ENCODE measurements around the gene PCDH15.
"Not testable (repeated sequence)": the region's sequence is repeated elsewhere in the genome, so short reads cannot be mapped to it uniquely, and the experiment has no call there.

Gene PCDH15

DNA sequence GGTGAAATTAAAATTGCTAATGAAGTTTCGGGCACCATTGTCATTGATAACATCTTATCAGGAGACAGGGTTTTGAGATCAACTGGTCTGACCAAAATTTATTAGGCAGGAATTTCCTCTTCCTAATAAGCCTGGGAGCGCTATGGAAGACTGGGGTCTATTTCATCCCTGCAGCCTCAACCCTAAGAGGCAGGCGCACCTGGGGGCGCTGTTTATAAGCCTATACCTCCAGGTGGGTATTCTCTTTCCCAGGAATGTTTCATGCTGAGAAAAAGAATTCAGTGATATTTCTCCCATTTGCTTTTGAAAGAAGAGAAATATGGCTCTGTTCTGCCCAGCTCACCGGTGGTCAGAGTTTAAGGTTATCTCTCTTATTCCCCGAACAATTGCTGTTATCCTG lies 406.4 kb downstream of the PCDH15 start:
- DNase-seq (ENCODE audit: low read depth, low spot score) = not testable (repeated sequence)

DNA sequence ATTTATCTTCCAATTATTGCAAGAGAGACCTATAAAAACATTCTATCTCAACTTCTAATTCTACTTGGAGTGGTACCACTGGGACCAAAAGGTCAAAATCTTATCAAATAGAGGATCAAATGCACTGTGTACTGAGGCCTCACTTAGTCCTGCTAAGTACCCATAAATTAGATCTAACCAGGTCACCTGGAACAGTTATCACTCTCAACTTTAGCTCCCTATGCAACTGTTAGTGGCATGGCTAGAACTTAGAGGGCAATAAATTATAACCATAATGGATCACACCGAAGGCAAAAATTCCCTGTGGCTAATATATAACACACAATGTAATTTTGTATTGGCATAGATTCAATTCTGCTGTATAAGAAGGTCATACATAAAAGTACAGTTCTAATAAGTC lies 428.9 kb downstream of the PCDH15 start:
- DNase-seq (ENCODE audit: low read depth, low spot score) = no peak

DNA sequence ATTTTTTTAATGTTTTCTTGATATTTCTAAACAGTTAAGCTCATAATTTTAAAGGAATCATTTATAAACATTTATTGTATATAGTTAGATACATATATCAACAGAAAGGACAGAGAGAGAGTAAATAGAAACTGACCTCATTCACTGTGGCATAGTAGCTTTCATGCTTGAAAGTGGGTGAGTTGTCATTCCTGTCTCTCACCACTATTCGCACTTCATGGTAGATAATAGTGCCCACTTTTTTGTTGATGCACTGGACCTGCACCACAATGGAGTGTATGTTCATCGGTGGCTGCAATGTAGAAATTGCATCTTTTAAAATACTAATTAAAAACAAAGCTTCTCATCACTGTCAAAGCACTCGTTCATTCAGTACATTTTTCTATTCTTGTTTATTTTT lies 432.0 kb downstream of the PCDH15 start:
- DNase-seq (ENCODE audit: low read depth, low spot score) = no peak

DNA sequence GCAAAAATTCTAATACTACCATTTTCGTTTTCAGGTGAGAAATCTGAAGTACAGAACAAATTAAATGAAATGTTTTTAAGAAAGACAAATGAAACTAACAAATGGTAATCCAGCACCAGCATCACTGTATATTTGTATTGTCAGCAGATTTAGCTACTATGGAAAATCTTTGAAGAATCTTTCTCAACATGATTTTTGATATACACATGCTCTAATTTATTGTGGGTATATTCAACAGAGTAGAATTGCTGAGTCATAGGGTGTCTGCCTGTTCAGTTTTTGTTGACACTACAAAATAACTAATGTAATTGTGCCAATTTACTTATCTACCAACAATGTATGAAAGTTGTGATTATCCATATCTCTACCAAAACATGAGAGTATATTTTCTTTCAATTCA lies 437.6 kb downstream of the PCDH15 start:
- no peak for DNase-seq (ENCODE audit: low read depth, low spot score)

DNA sequence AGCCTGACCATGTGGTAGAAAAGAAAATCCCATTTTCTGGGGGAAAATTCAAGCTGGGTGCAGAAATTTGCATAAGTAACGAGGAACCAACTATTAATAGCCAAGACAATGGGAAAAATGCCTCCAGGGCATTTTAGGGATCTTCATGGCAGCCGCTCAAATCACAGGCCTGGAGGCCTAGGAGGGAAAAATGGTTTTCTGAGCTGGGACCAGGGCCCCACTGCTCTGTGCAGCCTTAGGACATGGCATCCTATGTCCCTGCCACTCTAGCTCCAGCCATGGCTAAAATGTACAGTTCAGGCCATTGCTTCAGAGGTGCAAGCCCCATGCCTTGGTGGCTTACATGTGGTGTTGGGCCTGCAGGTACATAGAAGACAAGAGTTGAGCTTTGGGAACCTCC lies 459.0 kb downstream of the PCDH15 start:
- no peak for DNase-seq (ENCODE audit: low read depth, low spot score)

DNA sequence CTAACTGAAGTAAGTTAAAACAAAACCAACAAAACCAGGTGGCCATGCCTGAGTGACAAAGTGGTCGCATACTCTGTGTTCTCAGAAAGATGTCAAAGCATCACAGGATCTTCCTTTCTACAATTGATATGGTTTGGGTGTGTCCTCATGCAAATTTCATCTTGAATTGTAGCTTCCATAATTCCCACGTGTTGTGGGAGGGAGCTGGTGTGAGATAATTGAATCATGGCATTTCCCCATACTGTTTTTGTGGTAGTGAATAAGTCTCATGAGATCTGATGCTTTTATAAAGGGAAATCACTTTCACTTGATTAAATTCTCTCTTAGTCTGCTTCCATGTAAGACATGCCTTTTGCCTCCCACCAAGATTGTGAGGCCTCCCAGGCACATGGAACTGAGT lies 465.7 kb downstream of the PCDH15 start:
- no peak for DNase-seq (ENCODE audit: low read depth, low spot score)

DNA sequence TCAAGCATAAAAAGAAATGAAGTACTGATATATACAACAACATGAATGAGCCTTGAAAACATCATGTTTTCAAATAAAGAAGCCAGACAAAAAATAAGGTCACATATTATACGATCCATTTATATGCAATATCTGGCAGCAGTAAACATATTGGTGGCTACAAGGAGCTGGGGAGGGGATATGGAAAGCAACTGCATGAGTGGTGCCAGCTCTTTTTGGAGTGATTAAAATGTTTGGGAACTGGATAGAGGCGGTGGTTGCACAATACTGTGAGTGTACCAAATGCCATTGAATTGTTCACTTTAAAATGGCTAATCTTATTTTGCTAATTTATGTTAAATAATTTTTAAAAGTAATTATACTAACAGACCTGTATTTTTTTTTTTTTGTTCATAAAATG lies 481.7 kb downstream of the PCDH15 start:
- DNase-seq (ENCODE audit: low read depth, low spot score) = no peak

DNA sequence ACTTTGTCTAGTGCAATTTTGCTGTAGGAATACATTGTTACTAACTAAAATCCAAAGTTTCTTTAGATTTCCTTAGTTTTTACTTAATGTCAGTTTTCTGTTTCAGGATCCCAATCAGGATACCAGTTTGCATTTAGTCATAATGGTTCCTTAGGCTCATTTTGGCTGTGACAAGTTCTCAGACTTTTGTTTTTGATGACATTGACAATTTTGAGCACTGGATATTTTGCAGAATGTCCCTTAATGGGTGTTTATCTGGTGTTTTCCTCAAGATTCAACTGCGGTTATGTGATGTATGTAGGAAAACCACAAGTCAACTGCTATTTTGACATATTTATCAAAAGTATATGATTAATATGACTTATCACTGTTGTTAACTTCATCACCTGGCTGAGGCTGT lies 482.6 kb downstream of the PCDH15 start:
- DNase-seq (ENCODE audit: low read depth, low spot score) = no peak

DNA sequence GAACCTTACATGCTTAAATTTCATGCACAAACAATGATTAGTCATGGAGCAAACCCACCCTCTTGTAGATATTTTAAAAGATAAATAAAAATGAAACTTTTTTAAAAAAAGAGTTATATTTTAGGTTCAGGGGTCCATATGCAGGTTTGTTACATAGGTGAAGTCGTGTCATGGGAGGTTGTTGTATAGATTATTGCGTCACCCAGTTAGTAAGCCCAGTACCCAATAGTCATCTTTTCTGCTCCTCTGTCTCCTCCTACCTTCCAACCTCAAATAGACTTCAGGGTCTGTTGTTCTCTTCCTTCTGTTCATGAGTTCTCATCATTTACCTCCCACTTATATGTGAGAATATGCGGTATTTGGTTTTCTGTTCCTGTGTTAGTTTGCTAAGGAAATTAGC lies 486.6 kb downstream of the PCDH15 start:
- no peak for DNase-seq (ENCODE audit: low read depth, low spot score)

DNA sequence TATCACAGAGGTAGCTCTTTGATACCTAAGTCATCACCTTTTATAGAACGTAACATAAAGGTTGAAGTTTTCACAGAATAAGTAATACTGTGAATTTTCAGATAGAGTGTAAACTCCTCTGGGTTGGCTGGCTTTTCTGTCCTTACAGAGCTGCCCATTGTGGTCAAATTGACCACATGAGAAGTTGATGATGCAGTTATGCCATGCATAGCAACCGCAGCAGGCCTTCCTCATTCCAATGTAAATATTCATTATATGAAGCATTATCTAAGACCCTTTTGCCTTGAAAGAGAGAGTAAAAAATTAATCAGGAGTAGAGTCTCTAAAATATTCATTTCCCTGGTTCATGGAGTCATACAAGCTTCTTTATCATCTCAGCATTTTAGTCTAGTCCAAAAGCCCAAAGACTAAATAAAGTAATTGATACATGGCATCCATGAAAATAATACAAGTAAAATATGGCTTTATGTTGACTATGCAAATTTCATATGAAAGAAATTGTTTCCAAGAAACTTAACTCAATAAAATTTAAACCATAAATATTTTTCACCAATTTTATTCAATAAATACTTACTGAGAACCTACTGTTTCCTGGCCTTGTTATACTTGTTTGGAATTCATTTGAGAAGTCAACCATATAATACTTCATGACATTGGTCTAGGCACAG lies 516.4 kb downstream of the PCDH15 start:
- no peak for DNase-seq (ENCODE audit: low read depth, low spot score)

DNA sequence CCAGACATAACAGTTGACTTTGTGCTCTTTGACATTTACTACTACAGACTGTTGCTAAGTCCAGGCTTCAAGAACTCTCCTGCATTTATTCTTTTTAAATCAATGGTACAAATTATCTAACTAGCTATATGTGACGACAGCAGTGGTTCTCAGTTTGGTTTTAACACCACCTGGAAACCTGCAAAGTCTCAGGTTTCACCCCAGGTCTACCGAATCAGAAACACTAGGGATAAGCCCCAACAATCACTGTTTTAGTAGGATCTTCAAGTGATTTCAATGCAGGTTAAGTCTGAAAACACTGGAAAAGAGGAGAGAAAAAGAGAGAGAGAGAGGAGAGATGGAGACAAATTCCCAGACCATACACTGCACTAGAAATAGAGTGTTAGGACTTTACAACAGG lies 519.0 kb downstream of the PCDH15 start:
- no peak for DNase-seq (ENCODE audit: low read depth, low spot score)

DNA sequence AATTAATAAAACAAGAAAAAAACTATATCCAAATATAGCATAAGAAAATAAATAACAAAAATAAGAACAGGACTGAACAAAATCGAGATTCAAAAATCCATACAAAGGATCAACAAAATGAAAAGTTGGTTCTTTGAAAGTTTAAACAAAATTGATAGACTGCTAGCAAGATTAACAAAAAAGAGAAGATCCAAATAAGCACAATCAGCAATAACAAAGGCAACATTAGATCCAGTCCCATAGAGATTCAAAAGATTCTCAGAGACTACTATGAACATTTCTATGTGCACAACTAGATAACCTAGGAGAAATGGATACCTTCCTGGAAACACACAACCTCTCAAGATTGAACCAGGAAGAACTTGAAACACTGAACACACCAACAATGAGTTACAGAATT lies 534.6 kb downstream of the PCDH15 start:
- no peak for DNase-seq (ENCODE audit: low read depth, low spot score)

DNA sequence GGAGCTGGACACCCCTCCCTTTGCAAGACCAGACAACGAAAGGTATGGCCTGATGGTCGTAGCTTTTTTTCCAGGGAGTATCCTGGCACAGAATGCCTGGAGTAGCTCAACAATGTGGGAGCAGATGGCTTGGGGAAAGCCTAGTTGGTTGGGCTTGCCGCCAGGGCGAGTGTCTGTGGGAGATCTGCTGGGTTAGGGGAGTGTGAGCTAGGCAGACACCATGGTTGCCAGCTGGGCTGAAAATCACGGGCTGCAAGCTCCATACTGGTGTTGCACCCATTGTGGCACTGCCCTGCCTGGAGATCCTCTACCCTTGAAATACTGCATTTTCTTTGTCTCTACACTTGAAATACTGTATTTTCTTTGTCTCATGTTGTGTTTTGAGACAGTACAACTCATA lies 538.3 kb downstream of the PCDH15 start:
- DNase-seq (ENCODE audit: low read depth, low spot score) = no peak

DNA sequence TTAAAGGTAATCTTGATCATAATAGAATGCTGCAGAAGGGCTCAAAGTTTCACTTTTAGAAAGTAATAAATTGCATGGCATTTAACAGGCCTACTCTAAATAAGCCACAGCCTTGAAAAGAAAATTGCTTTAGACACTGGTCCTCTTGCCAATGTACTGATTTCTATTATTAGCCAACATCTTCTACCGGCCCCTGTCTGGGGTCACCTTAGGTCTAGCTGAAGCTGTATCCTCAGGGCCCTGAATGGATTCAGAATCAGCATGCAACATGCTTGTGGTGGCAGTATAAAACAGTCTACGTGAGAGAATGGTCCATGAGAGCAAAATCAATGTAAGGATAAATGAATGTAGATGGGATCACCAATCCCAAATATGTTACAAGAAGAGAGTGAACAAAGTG lies 541.9 kb downstream of the PCDH15 start:
- no peak for DNase-seq (ENCODE audit: low read depth, low spot score)

DNA sequence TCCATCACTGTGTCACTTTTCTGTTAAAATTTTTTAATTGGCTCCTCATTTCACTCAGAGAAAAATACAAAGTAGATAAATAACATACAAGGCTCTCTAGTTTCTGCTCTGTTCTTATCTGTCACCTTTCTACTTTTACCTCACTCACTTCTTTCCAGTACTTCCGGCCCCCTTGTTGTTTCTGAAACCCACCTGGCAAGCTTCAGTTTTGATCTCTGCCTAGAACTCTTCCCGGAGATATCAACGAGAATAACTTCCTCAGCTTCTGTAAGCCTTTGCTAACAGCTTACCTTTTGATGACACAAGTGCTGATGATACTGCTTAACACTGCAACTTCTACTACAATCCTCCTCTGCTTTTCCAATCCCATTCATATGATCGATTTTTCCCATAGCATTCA lies 566.2 kb downstream of the PCDH15 start:
- no peak for DNase-seq (ENCODE audit: low read depth, low spot score)

DNA sequence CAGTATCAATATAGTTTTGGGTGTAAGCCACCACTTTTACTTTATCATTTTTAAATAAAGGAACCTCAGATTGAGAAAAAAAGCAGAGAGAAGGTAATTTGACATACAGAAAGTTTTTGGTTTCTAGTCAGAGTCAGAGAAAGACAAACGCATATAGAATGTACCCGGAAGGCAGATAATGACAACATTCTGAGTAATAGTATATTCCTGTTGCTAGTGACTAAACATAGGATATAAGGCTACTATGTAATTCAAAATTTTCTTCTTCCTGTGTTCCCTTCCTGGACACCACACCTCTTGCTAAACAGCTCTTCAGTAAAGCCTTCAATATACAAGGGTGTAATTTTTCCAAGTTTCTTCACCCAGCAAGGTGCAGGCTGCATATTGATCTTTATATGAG lies 597.6 kb downstream of the PCDH15 start:
- DNase-seq (ENCODE audit: low read depth, low spot score) = no peak

DNA sequence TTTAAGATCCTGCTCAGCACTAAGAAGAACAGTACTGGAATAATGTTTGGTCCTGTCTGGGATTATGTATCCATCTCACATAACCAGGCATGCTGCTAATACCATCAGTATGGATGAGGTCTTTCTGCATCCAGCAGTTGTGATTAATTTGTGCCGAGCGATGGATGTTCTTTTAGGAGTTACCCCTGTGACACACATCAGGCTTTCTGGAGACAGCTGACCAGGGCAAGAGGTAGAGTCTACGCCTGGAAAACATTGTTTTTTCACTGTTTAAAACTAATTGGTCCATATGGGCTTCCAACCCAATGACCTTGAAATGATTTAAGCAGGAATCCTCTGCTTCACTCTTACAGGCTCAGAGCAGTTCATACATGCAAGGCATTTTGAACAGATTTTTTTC lies 603.0 kb downstream of the PCDH15 start:
- DNase-seq (ENCODE audit: low read depth, low spot score) = no peak

DNA sequence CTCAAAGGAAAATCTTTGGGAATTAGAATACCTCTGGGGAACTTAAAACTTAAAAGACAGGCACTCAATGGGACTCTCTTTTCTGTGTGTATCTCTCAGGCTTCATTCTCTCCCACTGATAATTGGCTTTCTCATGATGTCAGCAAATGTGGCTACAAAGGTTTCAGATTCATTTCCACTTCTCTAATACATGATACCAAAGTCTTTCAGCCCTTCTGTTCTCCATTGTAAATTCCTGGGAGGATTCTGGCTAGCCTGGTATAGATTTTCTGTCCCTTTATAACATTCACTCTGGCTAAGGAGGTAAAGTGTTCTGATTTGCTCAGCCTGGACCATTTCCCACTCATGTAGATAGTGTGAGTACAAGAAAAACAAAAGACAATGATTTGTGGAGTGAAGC lies 606.2 kb downstream of the PCDH15 start:
- DNase-seq (ENCODE audit: low read depth, low spot score) = no peak

DNA sequence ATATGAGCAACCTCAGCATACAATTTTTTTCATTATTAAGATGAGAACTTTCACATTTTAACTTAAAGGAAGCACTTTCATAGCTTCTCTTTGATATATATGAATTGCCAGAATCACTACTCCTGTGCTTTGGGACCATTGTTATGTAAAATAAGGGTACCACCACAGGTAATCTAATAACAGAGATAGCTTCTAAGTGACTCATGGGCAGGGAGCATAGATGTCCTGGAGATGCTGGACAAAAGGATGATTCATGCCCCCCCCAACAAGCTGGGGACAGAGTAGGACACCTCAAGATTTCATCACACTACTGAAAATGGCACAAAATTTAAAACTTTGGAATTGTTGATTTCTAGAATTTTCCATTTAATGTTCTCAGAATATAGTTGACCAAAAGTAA lies 641.1 kb downstream of the PCDH15 start:
- DNase-seq (ENCODE audit: low read depth, low spot score) = no peak

DNA sequence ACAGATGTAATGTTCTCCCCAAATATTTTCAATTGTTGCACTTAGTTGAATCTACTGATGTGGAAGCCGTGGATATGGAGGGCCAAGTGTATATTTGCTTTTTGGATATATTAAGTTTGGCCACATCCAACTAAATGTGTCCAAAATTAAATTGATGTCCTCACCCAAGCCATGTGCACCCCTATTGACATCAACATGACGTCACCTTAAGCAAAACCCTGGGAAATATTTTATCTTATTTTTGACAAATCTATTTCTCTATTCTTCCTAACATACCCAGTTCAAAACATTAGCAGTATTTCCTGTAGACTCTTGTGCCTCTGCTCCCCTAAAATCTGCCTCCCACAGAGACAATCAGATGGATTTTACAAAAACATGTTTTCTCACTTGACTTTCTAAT lies 652.5 kb downstream of the PCDH15 start:
- no peak for DNase-seq (ENCODE audit: low read depth, low spot score)

DNA sequence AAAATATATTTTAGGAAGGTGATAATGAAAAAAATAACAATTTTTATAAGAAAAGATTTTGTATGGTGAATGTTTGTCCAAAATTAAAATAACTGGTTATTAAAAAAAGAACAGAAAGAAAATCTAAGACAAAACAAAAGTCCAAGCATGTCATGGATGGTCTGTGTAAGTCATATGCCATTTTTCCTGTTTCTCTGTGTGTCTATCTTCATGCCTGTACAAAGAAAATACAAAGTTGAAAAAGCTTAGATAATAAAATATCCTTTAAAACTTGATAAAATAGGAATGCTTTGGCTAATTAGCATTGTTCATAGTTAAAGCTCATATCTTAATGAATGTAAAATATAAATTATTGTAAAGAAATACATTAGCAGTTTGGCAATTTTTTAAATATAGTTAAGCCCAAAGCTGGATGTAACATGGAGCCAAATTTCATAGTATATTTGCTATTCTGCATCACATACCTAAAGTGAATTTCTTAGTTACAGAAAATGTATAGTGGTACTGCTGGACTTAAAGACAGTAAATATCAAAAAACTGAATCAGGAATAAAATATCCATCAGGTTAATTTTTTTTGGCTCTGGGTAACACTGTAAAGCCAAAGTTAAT lies 661.1 kb downstream of the PCDH15 start:
- DNase-seq (ENCODE audit: low read depth, low spot score) = no peak

DNA sequence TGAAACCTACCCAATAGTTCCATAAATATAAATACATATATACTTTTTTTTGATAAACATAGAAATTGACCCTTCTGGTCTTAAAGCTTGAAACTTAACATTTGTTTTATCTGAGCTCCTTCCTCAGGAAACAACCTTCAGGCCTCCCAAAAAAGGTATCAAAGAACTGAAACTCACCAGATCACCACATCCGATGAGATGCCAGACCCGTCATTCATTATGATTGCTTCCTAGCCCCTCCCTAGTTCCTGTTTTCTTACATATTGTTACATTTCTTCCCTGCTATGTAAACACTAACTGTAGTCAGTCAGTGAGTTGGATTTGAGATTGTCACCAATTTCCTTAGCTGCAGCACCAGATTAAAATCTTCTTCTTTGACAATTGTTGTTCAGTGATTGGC lies 663.6 kb downstream of the PCDH15 start:
- no peak for DNase-seq (ENCODE audit: low read depth, low spot score)

DNA sequence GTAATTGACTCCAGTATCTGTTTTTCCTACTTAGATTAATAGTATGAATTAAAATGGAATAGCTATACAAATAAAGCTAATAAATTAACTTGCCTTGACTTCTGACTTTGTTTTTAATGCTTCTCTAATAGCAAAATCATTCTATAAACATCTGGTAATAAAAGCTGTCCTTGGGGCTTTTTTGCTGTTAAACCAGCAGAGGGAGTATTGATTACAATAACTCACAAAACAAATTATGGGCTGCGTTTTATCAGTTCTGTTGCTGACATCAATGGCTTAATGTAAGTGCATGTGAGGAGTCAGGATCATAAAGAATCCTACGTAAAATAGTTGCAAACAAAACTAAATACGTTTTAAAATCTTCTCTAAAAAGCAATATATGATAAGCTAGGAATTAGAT lies 667.8 kb downstream of the PCDH15 start:
- DNase-seq (ENCODE audit: low read depth, low spot score) = no peak

DNA sequence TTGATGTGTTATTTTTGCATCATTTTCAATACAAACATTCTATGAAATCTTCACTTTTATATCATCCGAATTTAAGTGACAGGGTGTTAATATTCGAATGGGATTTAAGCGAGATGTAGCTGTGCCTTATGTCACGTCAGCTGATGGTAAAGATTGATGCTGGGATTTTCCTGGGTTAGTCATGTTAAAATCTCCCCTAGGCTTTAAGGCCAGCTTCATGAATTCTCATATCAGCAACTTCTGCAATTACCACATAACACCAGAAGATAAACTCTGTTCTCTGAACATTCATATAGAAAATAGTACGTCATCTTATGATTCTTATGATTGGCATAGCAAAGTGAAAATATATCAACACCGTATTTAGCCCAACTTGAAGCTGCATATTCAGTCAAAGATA lies 669.2 kb downstream of the PCDH15 start:
- no peak for DNase-seq (ENCODE audit: low read depth, low spot score)
